Pancreas (tissue), 10 donors: ENCODE measurements around the gene CNBD2. TPM values are rescaled to one million over a fixed set of nuclear protein-coding genes. Genes with fewer than 3 reads are reported as not detected.
"Not testable (repeated sequence)": the region's sequence is repeated elsewhere in the genome, so short reads cannot be mapped to it uniquely, and the experiment has no call there.

Experiments used
- ATAC-seq, 4 donors: fragments of 200-7000 bp; cut with Tn5 transposase; one replicate each; pipeline versions ENCODE4 v1.8.0 to v1.9.1; 2020; ENCODE audit warnings: mild to moderate bottlenecking in 4 of 4, moderate library complexity in 4 of 4
- DNase-seq, 6 donors: peaks; one replicate each; pipeline ENCODE4 v3.0.0-alpha.2; 2020
- FAIRE-seq: peaks from 2 replicates; lab custom pipeline; 2012; peaks lifted over from hg19 to GRCh38; lab: Jason Lieb, UNC
- H3K27ac ChIP-seq, 4 donors: fragments of 200-600 bp; sonication (generic); 1 replicate in 3 of 4; 2 replicates in 1 of 4; pipeline versions ENCODE4 v1.5.0 to v1.8.0; 2020
- H3K27me3 ChIP-seq, 4 donors: fragments of 200-600 bp; one replicate each; pipeline ENCODE4 v1.8.0; 2021
- H3K36me3 ChIP-seq, 3 donors: fragments of 200-600 bp; sonication (generic) in 1 of 3; one replicate each; pipeline versions ENCODE4 v1.5.0 to v1.8.0; 2020 to 2021
- H3K4me1 ChIP-seq, 3 donors: fragments of 200-600 bp; one replicate each; pipeline ENCODE4 v1.8.0; 2021
- H3K4me3 ChIP-seq, 4 donors: fragments of 200-600 bp; sonication (generic) in 2 of 4; one replicate each; pipeline versions ENCODE4 v1.5.0 to v1.8.0; 2020 to 2021
- H3K9me3 ChIP-seq, 4 donors: fragments of 200-600 bp; one replicate each; pipeline ENCODE4 v1.8.0; 2021
- WGBS, 2 donors: extraction: QIAGEN DNeasy Blood & Tissue Kit; methylation state at CpG; one replicate each; pipeline ENCODE4 v1.1.7; 2013; 5-methylcytosine and 5-hydroxymethylcytosine counted together
- intact Hi-C, 3 donors: fragments of 100-400 bp; cut with DNase I; formaldehyde crosslinking; loops; one replicate each; pipeline versions ENCODE4 v1.11.1 to v1.14.2; 2022
- polyA plus RNA-seq, 2 donors: library from polyadenylated mRNA; stranded (reverse); fragments of 200-250 nt; gene quantifications; one replicate each; pipeline ENCODE4 v1.2.3, GENCODE V29; 2013
- total RNA-seq, 6 donors: library from RNA; stranded (reverse); fragmentation: NEBNext Ultra II Directional in 4 of 6; extraction: Animal tissue kit (Norgen Biotek cat#: 25700) in 4 of 6; gene quantifications; one replicate each; pipeline versions ENCODE4 v1.2.1 to v1.2.4, GENCODE V29; 2021 to 2023
- TF ChIP-seq, protein P1 (sequence below), 4 donors: fragments of 200-600 bp; sonication (generic) in 3 of 4; IDR thresholded peaks; one replicate each; pipeline versions ENCODE4 v1.5.0 to v1.8.0; 2021; ENCODE audit warnings: antibody characterized with exemption in 4 of 4
- donor health status: healthy with polysubstance abuse.
- donor health status: DM: no; HTN: no; CAD: no; lungs with moderate emphysema.
- donor health status: DM: no; HTN: no; CAD: no.
- donor health status: control.
- donor health status: control.
- donor health status: Bipolar disorder and iron deficiency.
- donor health status: DM: yes; HTN: yes; CAD: no.
- donor health status: DM: no; HTN: no; CAD: no.
- donor health status: DM: no; HTN: no; CAD: no.
- donor health status: DM: yes; HTN: yes; CAD: no.

CNBD2 gene
- total and polyA plus RNA-seq, 8 donors: 2.2 to 23.8 (median 3.2) TPM

DNA sequence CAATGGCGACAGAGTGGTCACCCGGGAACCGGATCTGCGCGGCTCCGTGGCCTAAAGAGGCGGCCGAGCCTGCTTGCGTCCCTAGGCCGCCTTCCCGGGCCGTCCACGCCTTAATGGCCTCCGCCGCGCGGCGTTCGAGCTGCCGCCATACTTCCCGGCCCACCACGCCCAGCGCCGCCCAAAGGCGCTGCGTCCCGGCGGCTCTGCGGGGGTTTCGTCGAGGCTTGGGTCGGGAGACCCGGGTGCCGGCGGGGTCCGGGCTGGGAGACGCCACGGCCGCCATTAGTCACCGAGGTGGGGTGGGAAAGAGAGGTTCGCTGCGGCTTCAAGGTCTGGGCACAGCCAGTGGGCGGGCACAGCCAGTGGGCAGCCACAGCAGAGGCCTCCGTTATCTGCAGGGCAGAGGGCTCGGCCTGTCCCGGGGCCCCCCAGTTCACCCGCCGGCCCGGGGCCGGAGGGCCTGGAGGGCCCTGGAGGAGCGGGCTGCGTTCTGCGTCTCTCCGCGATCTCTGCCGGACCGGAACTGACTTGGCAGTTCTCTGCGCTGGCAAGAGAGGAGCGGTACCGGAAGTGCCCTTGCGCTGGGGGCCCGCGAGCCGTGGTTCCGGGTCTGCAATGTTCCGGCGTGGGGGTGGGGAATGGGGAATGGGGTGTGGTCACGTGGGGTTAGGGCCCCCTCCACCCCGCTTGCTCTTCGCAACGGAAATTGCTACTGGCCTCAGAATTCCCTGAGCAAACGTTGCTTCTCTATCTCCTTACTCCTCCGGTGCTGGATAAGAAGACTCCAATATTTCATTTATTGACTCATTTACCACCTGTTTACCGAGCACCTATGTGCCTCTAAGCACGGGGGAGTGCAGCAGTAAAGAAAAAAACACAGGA is 82.3 kb downstream of the CNBD2 start:
- Histone ChIP-seq H3K27ac (peak overlapping the region; percentile 92 to 98 (median 95)), H3K27me3 (no peaks in the 10 kb centered on the region), H3K4me3 (peak overlapping the region; percentile 65 to 100 (median 95)), H3K9me3 (no peaks in the 10 kb centered on the region), H3K36me3 (no peaks in the 10 kb centered on the region), H3K4me1 (peaks cover 0 to 16% (median 0%) of the 10 kb centered on the region in 3 donors)
- FAIRE-seq: no peak
- peak; percentile 98 to 100 (median 99) for ATAC-seq
- 0% methylated on average over 70 to 75 of the region's 75 CpGs for WGBS, 2 donors
- intact Hi-C loops: no loop called here
- TF ChIP-seq, protein P1, sequence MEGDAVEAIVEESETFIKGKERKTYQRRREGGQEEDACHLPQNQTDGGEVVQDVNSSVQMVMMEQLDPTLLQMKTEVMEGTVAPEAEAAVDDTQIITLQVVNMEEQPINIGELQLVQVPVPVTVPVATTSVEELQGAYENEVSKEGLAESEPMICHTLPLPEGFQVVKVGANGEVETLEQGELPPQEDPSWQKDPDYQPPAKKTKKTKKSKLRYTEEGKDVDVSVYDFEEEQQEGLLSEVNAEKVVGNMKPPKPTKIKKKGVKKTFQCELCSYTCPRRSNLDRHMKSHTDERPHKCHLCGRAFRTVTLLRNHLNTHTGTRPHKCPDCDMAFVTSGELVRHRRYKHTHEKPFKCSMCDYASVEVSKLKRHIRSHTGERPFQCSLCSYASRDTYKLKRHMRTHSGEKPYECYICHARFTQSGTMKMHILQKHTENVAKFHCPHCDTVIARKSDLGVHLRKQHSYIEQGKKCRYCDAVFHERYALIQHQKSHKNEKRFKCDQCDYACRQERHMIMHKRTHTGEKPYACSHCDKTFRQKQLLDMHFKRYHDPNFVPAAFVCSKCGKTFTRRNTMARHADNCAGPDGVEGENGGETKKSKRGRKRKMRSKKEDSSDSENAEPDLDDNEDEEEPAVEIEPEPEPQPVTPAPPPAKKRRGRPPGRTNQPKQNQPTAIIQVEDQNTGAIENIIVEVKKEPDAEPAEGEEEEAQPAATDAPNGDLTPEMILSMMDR (IDR thresholded peaks at IDR 0.05): no peak
- peak; percentile 90 to 97 (median 93) for DNase-seq

GRCh38 chr20:36051318-36052116 is 83.1 kb downstream of the CNBD2 start:
- H3K4me1 ChIP-seq: peaks cover 0 to 14% (median 0%) of the 10 kb centered on the region in 3 donors
- no peaks in the 10 kb centered on the region for H3K9me3 ChIP-seq
- TF ChIP-seq, protein P1 (IDR thresholded peaks at IDR 0.05): no peak
- no peaks in the 10 kb centered on the region for H3K36me3 ChIP-seq
- H3K27me3 ChIP-seq: no peaks in the 10 kb centered on the region
- ATAC-seq: no peak
- WGBS, 2 donors: 81 to 82% methylated on average over 13 of the region's 13 CpGs
- DNase-seq: no peak
- H3K4me3 ChIP-seq: peak overlapping the region in 3 of 4 donors; percentile 65 to 100 (median 99)
- no peak for FAIRE-seq
- intact Hi-C loops: no loop called here
- peak overlapping the region; percentile 92 to 98 (median 95) for H3K27ac ChIP-seq

GRCh38 chr20:36052117-36052513 is 83.7 kb downstream of the CNBD2 start:
- Histone ChIP-seq H3K36me3 (no peaks in the 10 kb centered on the region), H3K4me1 (peaks cover 0 to 12% (median 0%) of the 10 kb centered on the region in 3 donors), H3K27ac (no peak overlapping the region), H3K9me3 (no peaks in the 10 kb centered on the region), H3K4me3 (no peak overlapping the region), H3K27me3 (no peaks in the 10 kb centered on the region)
- TF ChIP-seq, protein P1 (IDR thresholded peaks at IDR 0.05): no peak
- WGBS, 2 donors: 80 to 82% methylated on average over 6 of the region's 6 CpGs
- intact Hi-C loops: no loop called here
- no peak for ATAC-seq
- no peak for FAIRE-seq
- DNase-seq: no peak

DNA sequence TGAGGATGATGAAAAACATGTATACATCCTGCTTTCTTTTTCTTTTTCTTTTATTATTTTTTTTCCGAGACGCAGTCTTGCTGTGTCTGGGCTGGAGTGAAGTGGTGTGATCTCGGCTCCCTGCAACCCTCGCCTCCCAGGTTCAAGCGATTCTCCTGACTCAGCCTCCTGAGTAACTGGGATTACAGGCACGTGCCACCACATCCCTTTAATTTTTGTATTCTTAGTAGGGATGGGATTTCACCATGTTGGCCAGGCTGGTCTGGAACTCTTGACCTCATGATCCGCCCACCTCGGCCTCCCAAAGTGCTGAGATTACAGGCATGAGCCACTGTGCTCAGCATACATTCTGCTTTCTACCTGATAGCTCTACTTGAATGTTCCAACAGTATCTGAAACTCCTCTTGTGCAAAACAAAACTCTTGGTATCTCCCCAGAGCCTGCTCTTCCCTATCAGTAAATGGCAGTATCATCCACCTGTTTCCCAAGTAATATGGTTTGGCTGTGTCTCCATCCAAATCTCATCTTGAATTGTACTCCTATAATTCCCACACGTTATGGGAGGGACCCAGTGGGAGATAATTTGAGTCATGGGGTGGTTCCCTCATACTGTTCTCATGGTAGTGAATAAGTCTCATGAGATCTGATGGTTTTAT is 85.6 kb downstream of the CNBD2 start:
- WGBS, 2 donors: 82 to 84% methylated on average over 9 of the region's 9 CpGs
- DNase-seq, H3K36me3 ChIP-seq, H3K4me3 ChIP-seq, H3K4me1 ChIP-seq, FAIRE-seq, H3K27ac ChIP-seq, intact Hi-C loops, ATAC-seq, H3K9me3 ChIP-seq, H3K27me3 ChIP-seq: not testable (repeated sequence)

DNA sequence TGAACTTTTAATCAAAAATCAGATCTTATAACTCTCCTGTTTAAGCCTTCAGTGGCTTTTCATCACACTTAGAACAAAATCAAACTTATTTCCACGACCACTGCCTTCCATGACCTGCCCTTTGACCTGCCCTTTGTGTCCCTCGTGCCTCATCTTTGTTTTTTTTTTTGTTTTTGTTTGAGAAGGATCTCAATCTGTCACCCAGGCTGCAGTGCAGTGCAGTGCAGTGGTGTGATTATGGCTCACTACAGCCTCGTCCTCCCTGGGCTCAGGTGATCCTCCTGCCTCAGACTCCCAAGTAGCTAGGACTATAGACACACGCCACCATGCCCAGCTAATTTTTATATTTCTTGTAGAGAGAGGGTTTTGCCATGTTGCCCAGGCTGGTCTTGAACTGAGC is 86.8 kb downstream of the CNBD2 start:
- WGBS, 2 donors: 63 to 71% methylated on average over 4 of the region's 4 CpGs
- intact Hi-C loops: no loop called here
- peaks cover 0 to 4% (median 0%) of the 10 kb centered on the region in 3 donors for H3K4me1 ChIP-seq
- no peaks in the 10 kb centered on the region for H3K9me3 ChIP-seq
- H3K27me3 ChIP-seq: no peaks in the 10 kb centered on the region
- no peaks in the 10 kb centered on the region for H3K36me3 ChIP-seq
- TF ChIP-seq, protein P1 (IDR thresholded peaks at IDR 0.05): no peak
- H3K4me3 ChIP-seq: no peak overlapping the region
- FAIRE-seq (no peak), ATAC-seq (no peak), DNase-seq (no peak)
- H3K27ac ChIP-seq: no peak overlapping the region
